ENCODE results near the gene MAN2B2. TPM values are rescaled to one million over a fixed set of nuclear protein-coding genes. Genes with fewer than 3 reads are reported as not detected.

The MAN2B2 gene
- total and polyA plus RNA-seq, 7 donors, result 3.0 to 24.3 (median 18.7) TPM

DNA sequence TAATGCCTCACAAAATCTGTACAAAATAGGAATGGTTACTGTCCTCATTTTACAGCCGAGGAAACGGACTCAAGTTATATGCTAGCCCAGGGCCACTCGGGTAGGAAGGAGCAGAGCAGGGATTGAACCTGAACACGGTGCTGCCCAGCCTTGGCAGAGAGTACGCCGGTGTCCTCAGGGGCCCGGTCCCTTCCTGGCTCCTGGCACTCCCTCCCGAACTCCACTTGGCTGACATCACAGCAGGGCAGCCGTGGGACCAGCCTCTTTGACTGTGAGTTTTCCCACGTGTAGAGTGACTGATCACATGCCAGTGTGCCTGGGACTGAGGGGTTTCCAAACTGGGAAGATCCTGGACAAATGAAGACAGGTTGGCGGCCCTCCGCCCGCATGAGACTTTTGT is 23.7 kb downstream of the MAN2B2 start:
- H3K4me1 ChIP-seq, result no peaks in the 10 kb centered on the region
- H3K36me3 ChIP-seq, result peaks cover 0 to 72% (median 18%) of the 10 kb centered on the region in 4 donors
- no peak for TF ChIP-seq POLR2AphosphoS5 (IDR thresholded peaks at IDR 0.05)
- 89 to 91% methylated on average over 13 of the region's 13 CpGs for WGBS, 2 donors
- intact Hi-C loops (cut with DNase I), result no loop called here
- H3K9me3 ChIP-seq, result no peaks in the 10 kb centered on the region
- H3K27ac ChIP-seq, result no peak overlapping the region
- H3K4me3 ChIP-seq, result no peak overlapping the region
- DNase-seq, result no peak
- H3K27me3 ChIP-seq, result no peaks in the 10 kb centered on the region

DNA sequence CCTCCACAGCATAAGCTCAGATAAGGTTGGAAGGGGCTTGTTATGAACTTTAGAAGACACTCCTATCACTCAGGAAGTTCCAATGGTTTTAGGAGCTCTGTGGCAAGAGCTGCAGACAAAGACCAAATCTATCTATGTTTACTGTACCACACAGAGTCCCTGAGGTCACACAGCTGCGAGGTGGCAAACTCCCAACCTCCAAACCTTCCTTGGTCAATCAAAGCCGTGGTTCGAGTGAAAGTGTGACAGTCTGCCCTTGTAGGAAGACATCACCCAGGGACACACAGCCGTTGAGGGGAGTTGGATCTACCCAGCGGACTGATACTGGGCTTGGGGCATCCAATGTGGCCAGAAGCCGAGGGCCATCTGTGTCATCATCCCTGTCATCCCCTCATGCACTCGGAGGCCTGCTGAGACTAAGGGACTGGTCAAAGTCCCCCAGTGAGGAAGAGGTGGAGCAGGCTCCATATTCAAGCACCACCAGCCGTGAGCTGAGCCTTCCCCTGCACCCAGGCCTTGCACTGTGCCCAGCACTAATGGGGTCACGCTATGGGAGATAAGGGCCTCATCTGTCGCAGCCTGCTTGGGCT is 26.8 kb downstream of the MAN2B2 start:
- H3K36me3 ChIP-seq, result peaks cover 9 to 80% (median 34%) of the 10 kb centered on the region in 4 donors
- H3K9me3 ChIP-seq, result peaks cover 0 to 5% (median 3%) of the 10 kb centered on the region in 4 donors
- 93 to 94% methylated on average over 10 of the region's 10 CpGs for WGBS, 2 donors
- no peak for TF ChIP-seq POLR2A (IDR thresholded peaks at IDR 0.05)
- H3K27me3 ChIP-seq, result no peaks in the 10 kb centered on the region
- intact Hi-C loops (cut with DNase I), result no loop called here
- no peak overlapping the region for H3K4me3 ChIP-seq
- DNase-seq, result no peak
- no peak overlapping the region for H3K27ac ChIP-seq
- H3K4me1 ChIP-seq, result no peaks in the 10 kb centered on the region

DNA sequence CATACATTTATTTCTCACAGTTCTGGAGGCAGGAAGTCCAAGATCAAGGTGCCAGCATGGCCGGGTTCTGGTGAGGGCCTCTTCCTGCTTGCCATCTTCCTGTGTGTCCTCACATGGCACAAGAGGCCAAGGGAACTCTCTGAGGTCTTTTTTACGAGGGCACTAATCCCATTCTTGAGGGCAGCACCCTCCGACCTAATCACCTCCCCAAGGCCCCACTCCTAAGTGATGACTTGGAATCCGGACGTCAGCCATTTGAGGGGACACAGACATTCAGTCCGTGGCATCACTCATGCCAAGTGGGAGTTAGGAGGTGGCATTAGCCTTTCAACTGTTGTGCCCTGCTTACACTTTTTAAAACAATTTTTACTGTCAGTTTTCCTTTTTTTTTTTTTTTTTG is 27.3 kb downstream of the MAN2B2 start:
- Histone ChIP-seq H3K27me3 (no peaks in the 10 kb centered on the region), H3K4me3 (no peak overlapping the region), H3K4me1 (no peaks in the 10 kb centered on the region), H3K36me3 (peaks cover 9 to 81% (median 35%) of the 10 kb centered on the region in 4 donors), H3K9me3 (peaks cover 0 to 5% (median 3%) of the 10 kb centered on the region in 4 donors), H3K27ac (no peak overlapping the region)
- TF ChIP-seq POLR2AphosphoS5 (IDR thresholded peaks at IDR 0.05) (no peak), POLR2A (IDR thresholded peaks at IDR 0.05) (no peak), EP300 (IDR thresholded peaks at IDR 0.05) (no peak)
- TF ChIP-seq, protein P1, sequence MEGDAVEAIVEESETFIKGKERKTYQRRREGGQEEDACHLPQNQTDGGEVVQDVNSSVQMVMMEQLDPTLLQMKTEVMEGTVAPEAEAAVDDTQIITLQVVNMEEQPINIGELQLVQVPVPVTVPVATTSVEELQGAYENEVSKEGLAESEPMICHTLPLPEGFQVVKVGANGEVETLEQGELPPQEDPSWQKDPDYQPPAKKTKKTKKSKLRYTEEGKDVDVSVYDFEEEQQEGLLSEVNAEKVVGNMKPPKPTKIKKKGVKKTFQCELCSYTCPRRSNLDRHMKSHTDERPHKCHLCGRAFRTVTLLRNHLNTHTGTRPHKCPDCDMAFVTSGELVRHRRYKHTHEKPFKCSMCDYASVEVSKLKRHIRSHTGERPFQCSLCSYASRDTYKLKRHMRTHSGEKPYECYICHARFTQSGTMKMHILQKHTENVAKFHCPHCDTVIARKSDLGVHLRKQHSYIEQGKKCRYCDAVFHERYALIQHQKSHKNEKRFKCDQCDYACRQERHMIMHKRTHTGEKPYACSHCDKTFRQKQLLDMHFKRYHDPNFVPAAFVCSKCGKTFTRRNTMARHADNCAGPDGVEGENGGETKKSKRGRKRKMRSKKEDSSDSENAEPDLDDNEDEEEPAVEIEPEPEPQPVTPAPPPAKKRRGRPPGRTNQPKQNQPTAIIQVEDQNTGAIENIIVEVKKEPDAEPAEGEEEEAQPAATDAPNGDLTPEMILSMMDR (IDR thresholded peaks at IDR 0.05), result no peak
- intact Hi-C loops (cut with DNase I), result no loop called here
- no peak for DNase-seq
- 95% methylated on average over 6 of the region's 6 CpGs for WGBS, 2 donors

DNA sequence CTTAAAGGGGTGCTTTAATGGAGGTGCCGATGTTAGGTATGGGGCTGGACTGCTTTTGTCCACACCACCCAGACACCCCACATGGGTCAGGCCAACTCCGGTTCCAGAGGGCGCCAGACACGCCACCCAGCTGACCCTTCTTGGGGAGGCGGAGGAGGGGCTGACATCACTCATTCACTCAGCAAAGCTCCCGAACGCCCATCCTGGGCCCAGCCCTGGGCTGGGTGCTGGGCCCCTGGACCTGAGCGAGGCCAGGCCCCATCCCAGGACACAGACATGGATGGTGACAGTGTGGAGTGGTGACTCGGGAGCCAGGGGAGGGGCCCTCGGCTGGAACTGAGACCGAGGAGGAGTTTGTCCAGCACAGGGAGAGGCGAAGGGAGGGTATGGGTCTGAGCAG is 28.1 kb downstream of the MAN2B2 start:
- no peak overlapping the region for H3K4me3 ChIP-seq
- WGBS, 2 donors, result 92 to 94% methylated on average over 12 of the region's 12 CpGs

DNA sequence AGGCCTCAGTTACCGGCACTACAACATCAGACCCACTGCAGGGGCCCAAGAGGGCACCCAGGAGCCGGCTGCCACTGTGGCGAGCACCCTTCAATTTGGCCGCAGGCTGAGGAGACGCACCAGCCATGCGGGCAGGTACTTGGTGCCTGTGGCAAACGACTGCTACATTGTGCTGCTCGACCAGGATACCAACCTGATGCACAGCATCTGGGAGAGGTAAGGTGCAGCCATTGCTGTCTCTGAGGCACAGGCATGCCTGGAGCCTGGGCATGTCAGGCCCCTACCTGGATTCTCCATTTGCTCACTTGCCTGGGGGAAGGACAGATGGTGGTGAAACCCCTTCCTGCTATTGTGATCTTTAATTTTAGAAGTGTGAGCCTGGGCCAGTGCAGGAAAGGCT is 30.1 kb downstream of the MAN2B2 start:
- no peak for TF ChIP-seq POLR2AphosphoS5 (IDR thresholded peaks at IDR 0.05)
- TF ChIP-seq POLR2A (IDR thresholded peaks at IDR 0.05), result no peak
- no peak for TF ChIP-seq EP300 (IDR thresholded peaks at IDR 0.05)
- TF ChIP-seq, protein P1 (IDR thresholded peaks at IDR 0.05), result no peak
- H3K36me3 ChIP-seq, result peaks cover 9 to 88% (median 28%) of the 10 kb centered on the region in 4 donors

More for the DNA sequence above, 28.1 kb downstream of the MAN2B2 start:
- Histone ChIP-seq H3K36me3 (peaks cover 9 to 81% (median 29%) of the 10 kb centered on the region in 4 donors), H3K27me3 (no peaks in the 10 kb centered on the region), H3K27ac (no peak overlapping the region), H3K9me3 (peaks cover 0 to 5% (median 3%) of the 10 kb centered on the region in 4 donors), H3K4me1 (no peaks in the 10 kb centered on the region)
- intact Hi-C loops (cut with DNase I), result no loop called here
- DNase-seq, result no peak
- TF ChIP-seq EP300 (IDR thresholded peaks at IDR 0.05) (no peak), POLR2AphosphoS5 (IDR thresholded peaks at IDR 0.05) (no peak), POLR2A (IDR thresholded peaks at IDR 0.05) (no peak)
- TF ChIP-seq, protein P1 (IDR thresholded peaks at IDR 0.05), result no peak

DNA sequence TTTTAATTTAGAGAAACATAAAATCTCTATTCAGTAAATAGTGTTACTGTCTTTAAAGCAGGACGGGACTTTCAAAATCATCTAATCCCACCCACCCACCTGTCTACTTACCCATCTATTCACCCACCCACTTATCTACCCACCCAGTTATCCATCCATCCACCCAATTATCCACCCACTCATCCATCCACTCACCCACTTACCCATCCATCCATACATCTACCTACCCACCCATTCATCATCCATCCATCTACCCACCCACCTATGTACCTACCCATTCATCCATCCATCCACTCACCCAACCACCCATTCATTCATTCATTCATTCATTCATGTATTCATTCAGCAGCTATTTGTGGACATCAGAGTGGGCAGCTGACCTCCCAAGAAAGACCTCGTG is 30.6 kb downstream of the MAN2B2 start:
- TF ChIP-seq POLR2A (IDR thresholded peaks at IDR 0.05) (no peak), EP300 (IDR thresholded peaks at IDR 0.05) (no peak)
- TF ChIP-seq, protein P1 (IDR thresholded peaks at IDR 0.05), result no peak
- Histone ChIP-seq H3K4me3 (no peak overlapping the region), H3K27me3 (no peaks in the 10 kb centered on the region), H3K27ac (no peak overlapping the region), H3K9me3 (peaks cover 0 to 5% (median 3%) of the 10 kb centered on the region in 4 donors), H3K4me1 (no peaks in the 10 kb centered on the region), H3K36me3 (peaks cover 11 to 88% (median 31%) of the 10 kb centered on the region in 4 donors)
- intact Hi-C loops (cut with DNase I), result no loop called here
- WGBS, 2 donors, result 97 to 98% methylated on average over 2 of the region's 2 CpGs
- no peak for DNase-seq

More for the DNA sequence above, 30.1 kb downstream of the MAN2B2 start:
- Histone ChIP-seq H3K4me1 (no peaks in the 10 kb centered on the region), H3K27ac (no peak overlapping the region), H3K9me3 (peaks cover 0 to 5% (median 3%) of the 10 kb centered on the region in 4 donors), H3K4me3 (no peak overlapping the region), H3K27me3 (no peaks in the 10 kb centered on the region)
- intact Hi-C loops (cut with DNase I), result no loop called here
- 97 to 98% methylated on average over 8 of the region's 8 CpGs for WGBS, 2 donors
- DNase-seq, result no peak

Data from sigmoid colon (tissue), 7 donors.